ENCODE measurements around the gene PBXIP1. TPM values are rescaled to one million over a fixed set of nuclear protein-coding genes. Genes with fewer than 3 reads are reported as not detected.

The PBXIP1 gene
- total and polyA plus RNA-seq, 2 experiments from 2014 or later = 26.4 to 70.4 TPM

- no peak overlapping the region for H3K27ac ChIP-seq
- peaks cover 14% of the 10 kb centered on the region for H3K4me1 ChIP-seq (ENCODE audit: insufficient read depth)
- H3K4me2 ChIP-seq (ENCODE audit: unreplicated experiment) = no peak overlapping the region
- DNase-seq = no peak
- 100% methylated on average over 1 of the region's 1 CpG for WGBS, 2 experiments (ENCODE audit: low coverage in 1 of 2, low lambda C conversion rate in 2 of 2, missing lambda C conversion rate in 2 of 2)
- in situ Hi-C loops (cut with MboI) = no loop called here
- H3K4me3 ChIP-seq = no peak overlapping the region
- H3K9me3 ChIP-seq (ENCODE audit: low read depth) = no peaks in the 10 kb centered on the region
- H3F3A ChIP-seq (ENCODE audit: insufficient read depth) = peaks cover 16% of the 10 kb centered on the region
- no peaks in the 10 kb centered on the region for H3K27me3 ChIP-seq (replicated peaks; ENCODE audit: insufficient read depth)
- no peak overlapping the region for H3K9ac ChIP-seq
- no peaks in the 10 kb centered on the region for H4K20me1 ChIP-seq (ENCODE audit: insufficient read depth)
- peaks cover 9% of the 10 kb centered on the region; the same call in 1 of the 2 replicates for H3K79me2 ChIP-seq (ENCODE audit: insufficient read depth)
- no peaks in the 10 kb centered on the region for H3K9me2 ChIP-seq (ENCODE audit: insufficient read depth)
- H2AFZ ChIP-seq = no peak overlapping the region
- no peak for TF ChIP-seq EZH2phosphoT487 (IDR thresholded peaks at IDR 0.05; ENCODE audit: insufficient read depth, low read depth)
- no peak for TF ChIP-seq EZH2 (IDR thresholded peaks at IDR 0.05; ENCODE audit: insufficient read depth, poor library complexity, severe bottlenecking)
- no peaks in the 10 kb centered on the region for H3K36me3 ChIP-seq (ENCODE audit: low read depth)
Measured at GRCh38 chr1:154940213-154940560, 15.7 kb downstream of the PBXIP1 start.

GRCh38 chr1:154938604-154939399 lies 17.1 kb downstream of the PBXIP1 start:
- no peaks in the 10 kb centered on the region for H3K27me3 ChIP-seq (replicated peaks; ENCODE audit: insufficient read depth)
- H3K9ac ChIP-seq = no peak overlapping the region
- peaks cover 16% of the 10 kb centered on the region for H3F3A ChIP-seq (ENCODE audit: insufficient read depth)
- peak overlapping the region; percentile 95; the same call in 1 of the 2 replicates for H3K27ac ChIP-seq
- no peak overlapping the region for H3K4me3 ChIP-seq
- H4K20me1 ChIP-seq (ENCODE audit: insufficient read depth) = no peaks in the 10 kb centered on the region
- H3K4me1 ChIP-seq (ENCODE audit: insufficient read depth) = peaks cover 14% of the 10 kb centered on the region
- H3K9me2 ChIP-seq (ENCODE audit: insufficient read depth) = no peaks in the 10 kb centered on the region
- H2AFZ ChIP-seq = no peak overlapping the region
- WGBS, 2 experiments (ENCODE audit: low coverage in 1 of 2, low lambda C conversion rate in 2 of 2, missing lambda C conversion rate in 2 of 2) = 95 to 99% methylated on average over 7 of the region's 7 CpGs
- no peaks in the 10 kb centered on the region for H3K36me3 ChIP-seq (ENCODE audit: low read depth)
- H3K9me3 ChIP-seq (ENCODE audit: low read depth) = no peaks in the 10 kb centered on the region
- in situ Hi-C loops (cut with MboI) = no loop called here
- no peak overlapping the region for H3K4me2 ChIP-seq (ENCODE audit: unreplicated experiment)
- peaks cover 10% of the 10 kb centered on the region; the same call in 1 of the 2 replicates for H3K79me2 ChIP-seq (ENCODE audit: insufficient read depth)
- no peak for TF ChIP-seq EZH2 (IDR thresholded peaks at IDR 0.05; ENCODE audit: insufficient read depth, poor library complexity, severe bottlenecking)
- no peak for TF ChIP-seq EZH2phosphoT487 (IDR thresholded peaks at IDR 0.05; ENCODE audit: insufficient read depth, low read depth)
- no peak for DNase-seq

GRCh38 chr1:154937988-154938386 lies 17.9 kb downstream of the PBXIP1 start:
- WGBS, 2 experiments (ENCODE audit: low coverage in 1 of 2, low lambda C conversion rate in 2 of 2, missing lambda C conversion rate in 2 of 2) = 90 to 93% methylated on average over 8 of the region's 8 CpGs
- peak overlapping the region; percentile 95 for H3K9ac ChIP-seq
- no peaks in the 10 kb centered on the region for H3K36me3 ChIP-seq (ENCODE audit: low read depth)
- H2AFZ ChIP-seq = peak overlapping the region; percentile 89
- no peaks in the 10 kb centered on the region for H3K27me3 ChIP-seq (replicated peaks; ENCODE audit: insufficient read depth)
- DNase-seq = no peak
- peaks cover 16% of the 10 kb centered on the region for H3F3A ChIP-seq (ENCODE audit: insufficient read depth)
- H3K27ac ChIP-seq = peak overlapping the region; percentile 95
- in situ Hi-C loops (cut with MboI) = no loop called here
- H3K9me3 ChIP-seq (ENCODE audit: low read depth) = no peaks in the 10 kb centered on the region
- no peaks in the 10 kb centered on the region for H4K20me1 ChIP-seq (ENCODE audit: insufficient read depth)
- H3K79me2 ChIP-seq (ENCODE audit: insufficient read depth) = peaks cover 10% of the 10 kb centered on the region; the same call in 1 of the 2 replicates
- peaks cover 14% of the 10 kb centered on the region for H3K4me1 ChIP-seq (ENCODE audit: insufficient read depth)
- peak overlapping the region; percentile 79 for H3K4me3 ChIP-seq
- no peaks in the 10 kb centered on the region for H3K9me2 ChIP-seq (ENCODE audit: insufficient read depth)
- H3K4me2 ChIP-seq (ENCODE audit: unreplicated experiment) = peak overlapping the region; percentile 95
- TF ChIP-seq EZH2phosphoT487 (IDR thresholded peaks at IDR 0.05; ENCODE audit: insufficient read depth, low read depth) (no peak), EZH2 (IDR thresholded peaks at IDR 0.05; ENCODE audit: insufficient read depth, poor library complexity, severe bottlenecking) (no peak)

GRCh38 chr1:154937085-154937987 lies 18.6 kb downstream of the PBXIP1 start:
- H2AFZ ChIP-seq = peak overlapping the region; percentile 89
- H3K79me2 ChIP-seq (ENCODE audit: insufficient read depth) = peaks cover 10% of the 10 kb centered on the region; the same call in 1 of the 2 replicates
- H3K4me2 ChIP-seq (ENCODE audit: unreplicated experiment) = peak overlapping the region; percentile 95
- no peaks in the 10 kb centered on the region for H4K20me1 ChIP-seq (ENCODE audit: insufficient read depth)
- H3K27ac ChIP-seq = peak overlapping the region; percentile 95
- DNase-seq = peak; percentile 97
- no peaks in the 10 kb centered on the region for H3K36me3 ChIP-seq (ENCODE audit: low read depth)
- H3K4me3 ChIP-seq = peak overlapping the region; percentile 79
- H3K4me1 ChIP-seq (ENCODE audit: insufficient read depth) = peaks cover 14% of the 10 kb centered on the region
- H3K9me3 ChIP-seq (ENCODE audit: low read depth) = no peaks in the 10 kb centered on the region
- 2 to 3% methylated on average over 36 of the region's 36 CpGs for WGBS, 2 experiments (ENCODE audit: low coverage in 1 of 2, low lambda C conversion rate in 2 of 2, missing lambda C conversion rate in 2 of 2)
- H3K9ac ChIP-seq = peak overlapping the region; percentile 95
- no peaks in the 10 kb centered on the region for H3K9me2 ChIP-seq (ENCODE audit: insufficient read depth)
- no peaks in the 10 kb centered on the region for H3K27me3 ChIP-seq (replicated peaks; ENCODE audit: insufficient read depth)
- peaks cover 16% of the 10 kb centered on the region for H3F3A ChIP-seq (ENCODE audit: insufficient read depth)
- TF ChIP-seq EZH2phosphoT487 (IDR thresholded peaks at IDR 0.05; ENCODE audit: insufficient read depth, low read depth) (no peak), EZH2 (IDR thresholded peaks at IDR 0.05; ENCODE audit: insufficient read depth, poor library complexity, severe bottlenecking) (no peak)
- in situ Hi-C loops (cut with MboI) = no loop called here

Data from GM23248 (cell line).